DOHH2 (cell line): Measurements from ENCODE around the gene ABR.

Experiments used
- H3F3A ChIP-seq: fragments of 200-600 bp; sonication (generic), shearing (Covaris generic); 2 replicates; pipeline ENCODE4 v1.6.0; 2016; ENCODE audit warnings: antibody characterized with exemption, mild to moderate bottlenecking; ENCODE audit not compliant: control insufficient read depth, insufficient read depth
- H3K27ac ChIP-seq: fragments of 200-600 bp; sonication (generic); 2 replicates; pipeline ENCODE4 v1.5.1; 2014; ENCODE audit warnings: low read depth, mild to moderate bottlenecking, low read length, moderate library complexity
- H3K27me3 ChIP-seq: fragments of 200-600 bp; sonication (generic); 2 replicates; pipeline ENCODE4 v1.6.1; 2014; ENCODE audit warnings: mild to moderate bottlenecking, low read length, mixed read lengths; ENCODE audit not compliant: control insufficient read depth
- H3K36me3 ChIP-seq: fragments of 200-600 bp; sonication (generic); 2 replicates; pipeline ENCODE4 v1.6.1; 2014; ENCODE audit warnings: mild to moderate bottlenecking, low read length, moderate library complexity, mixed read lengths; ENCODE audit not compliant: control insufficient read depth
- H3K4me1 ChIP-seq: fragments of 200-600 bp; sonication (generic); 2 replicates; pipeline ENCODE4 v1.6.1; 2014; ENCODE audit warnings: mild to moderate bottlenecking, low read length, mixed read lengths; ENCODE audit not compliant: control insufficient read depth
- H3K4me2 ChIP-seq: fragments of 200-600 bp; sonication (generic); 2 replicates; pipeline ENCODE4 v1.6.0; 2014; ENCODE audit warnings: mild to moderate bottlenecking, low read length, moderate library complexity
- H3K4me3 ChIP-seq: fragments of 200-600 bp; sonication (generic); 2 replicates; pipeline ENCODE4 v1.5.1; 2014; ENCODE audit warnings: mild to moderate bottlenecking, low read length, mixed read lengths
- H3K79me2 ChIP-seq: fragments of 200-600 bp; sonication (generic); 2 replicates; pipeline ENCODE4 v1.6.1; 2014; ENCODE audit warnings: mild to moderate bottlenecking, low read length, mixed read lengths; ENCODE audit not compliant: control insufficient read depth
- H3K9me2 ChIP-seq: fragments of 200-600 bp; sonication (generic); replicated peaks from 2 replicates; pipeline ENCODE4 v1.6.1; 2014; ENCODE audit warnings: mild to moderate bottlenecking, low read length, mixed read lengths; ENCODE audit not compliant: control insufficient read depth
- H3K9me3 ChIP-seq: fragments of 200-600 bp; sonication (generic); 2 replicates; pipeline ENCODE4 v1.6.1; 2014; ENCODE audit warnings: antibody characterized with exemption, low read length, mixed read lengths; ENCODE audit not compliant: control insufficient read depth, insufficient read depth
- H4K20me1 ChIP-seq: fragments of 200-600 bp; sonication (generic); 2 replicates; pipeline ENCODE4 v1.6.0; 2014; ENCODE audit warnings: low read depth, mild to moderate bottlenecking, antibody characterized with exemption, low read length, moderate library complexity; ENCODE audit not compliant: control insufficient read depth, insufficient read depth
- EZH2phosphoT487 ChIP-seq: fragments of 200-600 bp; sonication (generic); IDR thresholded peaks from 2 replicates; pipeline ENCODE4 v1.6.1; 2017; ENCODE audit warnings: borderline replicate concordance, mild to moderate bottlenecking, antibody characterized with exemption, low read length, moderate library complexity, mixed read lengths
- TF ChIP-seq, protein P1 (sequence below): fragments of 200-600 bp; sonication (generic); IDR thresholded peaks from one replicate; pipeline ENCODE4 v1.5.1; 2014; ENCODE audit warnings: antibody characterized with exemption, mild to moderate bottlenecking, low read depth, low read length; ENCODE audit not compliant: poor library complexity, severe bottlenecking

ABR gene

DNA sequence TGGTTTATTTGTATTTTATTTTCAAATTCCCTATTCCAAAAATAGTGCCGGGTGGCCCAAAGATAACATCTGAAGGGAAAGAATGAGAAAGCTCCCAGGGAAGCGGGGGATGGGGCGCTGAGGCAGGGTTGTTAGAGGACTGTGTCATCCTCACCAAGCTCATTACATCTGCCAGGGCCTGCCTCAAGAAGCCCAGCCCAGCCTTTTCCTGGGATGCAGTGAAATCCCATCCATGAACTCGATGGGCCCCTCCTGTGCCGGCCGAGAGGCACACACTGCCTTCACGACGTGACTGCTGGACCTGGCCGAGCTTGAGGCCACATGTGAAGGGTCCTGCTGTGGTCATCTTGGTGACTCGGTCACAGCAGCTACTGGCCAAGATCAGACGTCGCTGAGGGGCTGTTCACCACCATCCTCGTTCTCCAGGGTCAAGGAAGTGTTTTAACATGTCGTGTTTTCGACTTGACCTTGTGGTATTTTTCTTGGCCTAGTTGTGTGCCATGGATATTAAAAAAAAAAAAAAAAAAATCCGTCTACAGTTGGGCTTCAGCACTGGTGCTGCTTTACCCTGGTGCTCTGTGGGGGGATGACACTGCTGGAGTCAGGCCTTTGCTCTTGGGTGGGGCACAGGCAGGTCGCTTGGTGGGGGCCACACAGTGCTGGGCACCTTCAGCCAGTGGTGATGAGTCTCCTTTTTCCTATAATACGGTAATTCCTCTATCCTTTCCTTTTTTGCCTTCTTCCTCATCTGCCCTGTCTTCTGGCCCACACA, 178.0 kb downstream of the ABR start:
- H3K4me3 ChIP-seq, result no peak overlapping the region
- no peak for TF ChIP-seq EZH2phosphoT487
- TF ChIP-seq, protein P1, sequence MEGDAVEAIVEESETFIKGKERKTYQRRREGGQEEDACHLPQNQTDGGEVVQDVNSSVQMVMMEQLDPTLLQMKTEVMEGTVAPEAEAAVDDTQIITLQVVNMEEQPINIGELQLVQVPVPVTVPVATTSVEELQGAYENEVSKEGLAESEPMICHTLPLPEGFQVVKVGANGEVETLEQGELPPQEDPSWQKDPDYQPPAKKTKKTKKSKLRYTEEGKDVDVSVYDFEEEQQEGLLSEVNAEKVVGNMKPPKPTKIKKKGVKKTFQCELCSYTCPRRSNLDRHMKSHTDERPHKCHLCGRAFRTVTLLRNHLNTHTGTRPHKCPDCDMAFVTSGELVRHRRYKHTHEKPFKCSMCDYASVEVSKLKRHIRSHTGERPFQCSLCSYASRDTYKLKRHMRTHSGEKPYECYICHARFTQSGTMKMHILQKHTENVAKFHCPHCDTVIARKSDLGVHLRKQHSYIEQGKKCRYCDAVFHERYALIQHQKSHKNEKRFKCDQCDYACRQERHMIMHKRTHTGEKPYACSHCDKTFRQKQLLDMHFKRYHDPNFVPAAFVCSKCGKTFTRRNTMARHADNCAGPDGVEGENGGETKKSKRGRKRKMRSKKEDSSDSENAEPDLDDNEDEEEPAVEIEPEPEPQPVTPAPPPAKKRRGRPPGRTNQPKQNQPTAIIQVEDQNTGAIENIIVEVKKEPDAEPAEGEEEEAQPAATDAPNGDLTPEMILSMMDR, result no peak
- H3K36me3 ChIP-seq, result peaks cover 82% of the 10 kb centered on the region
- H3K79me2 ChIP-seq, result peaks cover 29% of the 10 kb centered on the region
- no peaks in the 10 kb centered on the region for H3K9me3 ChIP-seq
- peaks cover 19% of the 10 kb centered on the region for H3K4me1 ChIP-seq
- no peaks in the 10 kb centered on the region for H3K27me3 ChIP-seq
- H3K27ac ChIP-seq, result no peak overlapping the region
- H3K4me2 ChIP-seq, result no peak overlapping the region
- no peaks in the 10 kb centered on the region for H3K9me2 ChIP-seq
- peaks cover 20% of the 10 kb centered on the region; the same call in 1 of the 2 replicates for H4K20me1 ChIP-seq
- H3F3A ChIP-seq, result peaks cover 27% of the 10 kb centered on the region

DNA sequence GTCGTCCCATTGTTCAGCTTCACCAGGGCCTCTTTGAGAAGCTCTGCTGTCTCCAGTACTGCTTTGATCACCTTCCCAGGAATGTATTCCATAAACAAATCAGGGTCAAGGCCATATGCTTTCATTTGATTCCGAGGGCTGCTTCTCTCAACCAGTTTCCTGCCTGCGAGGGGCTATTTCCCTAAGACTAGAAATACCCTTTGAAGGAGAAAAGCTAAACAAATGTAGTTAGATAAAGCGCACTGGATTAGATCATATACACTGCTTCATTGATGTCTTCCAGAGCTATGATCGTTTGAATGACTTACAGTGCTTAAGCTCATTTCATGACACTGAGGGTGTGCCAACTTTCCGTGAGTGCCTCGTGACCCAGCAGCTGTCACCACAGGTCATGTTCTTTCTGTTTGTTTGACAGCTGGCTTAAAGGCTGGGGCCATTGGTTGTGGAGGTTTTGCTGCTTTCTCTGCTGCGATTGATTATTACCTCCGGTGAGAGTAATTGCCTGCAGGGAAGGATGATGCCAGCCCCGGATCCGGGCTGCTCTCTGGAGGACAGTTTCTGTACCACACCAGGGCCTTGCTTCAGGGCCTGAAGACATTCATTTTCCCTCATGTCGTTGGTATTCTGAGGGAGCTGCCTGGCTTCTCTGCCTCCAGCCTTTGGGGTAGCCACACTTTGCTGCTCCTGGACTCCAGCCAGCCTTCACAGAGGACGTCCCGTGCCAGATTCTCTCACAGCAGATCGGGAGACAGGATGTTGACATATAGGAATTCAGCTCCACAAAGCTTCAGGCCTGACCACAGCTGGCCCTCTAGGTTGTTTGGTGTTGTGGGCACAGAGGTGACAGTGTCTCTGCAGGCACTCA, 179.0 kb downstream of the ABR start:
- Histone ChIP-seq H4K20me1 (peaks cover 20% of the 10 kb centered on the region; the same call in 1 of the 2 replicates), H3K27ac (no peak overlapping the region), H3F3A (peaks cover 27% of the 10 kb centered on the region), H3K27me3 (no peaks in the 10 kb centered on the region), H3K36me3 (peaks cover 74% of the 10 kb centered on the region), H3K4me1 (peaks cover 22% of the 10 kb centered on the region), H3K9me2 (no peaks in the 10 kb centered on the region), H3K4me2 (no peak overlapping the region), H3K9me3 (no peaks in the 10 kb centered on the region), H3K79me2 (peaks cover 29% of the 10 kb centered on the region), H3K4me3 (no peak overlapping the region)
- TF ChIP-seq, protein P1, result no peak
- no peak for TF ChIP-seq EZH2phosphoT487

DNA sequence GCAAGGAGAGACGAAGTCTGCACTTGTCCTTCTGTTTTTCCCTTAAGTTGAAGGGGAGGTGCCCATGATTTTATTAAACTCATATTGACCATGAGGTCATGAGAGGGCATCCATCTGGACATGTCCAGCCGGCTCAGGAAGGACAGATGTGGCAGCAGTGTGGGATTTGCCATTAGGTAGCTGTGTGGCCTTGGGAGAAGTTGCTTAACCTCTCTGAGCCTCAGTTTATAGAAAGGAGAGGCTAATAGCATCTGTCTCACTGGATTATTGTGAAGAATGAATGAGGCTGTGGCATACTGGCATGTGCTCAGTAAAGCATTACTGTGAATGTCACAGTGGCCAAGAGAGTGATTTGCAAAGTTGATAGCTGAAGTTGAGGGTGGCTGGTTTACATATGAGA, 181.7 kb downstream of the ABR start:
- Histone ChIP-seq H3K4me1 (peaks cover 22% of the 10 kb centered on the region), H3K9me2 (no peaks in the 10 kb centered on the region), H3K4me2 (peak overlapping the region; percentile 62), H3K4me3 (peak overlapping the region; percentile 91), H3K9me3 (peaks cover 5% of the 10 kb centered on the region; the same call in 1 of the 2 replicates), H3F3A (peaks cover 27% of the 10 kb centered on the region), H4K20me1 (peaks cover 18% of the 10 kb centered on the region; the same call in 1 of the 2 replicates), H3K79me2 (peaks cover 29% of the 10 kb centered on the region), H3K36me3 (peaks cover 46% of the 10 kb centered on the region), H3K27ac (0 out of 2 replicates have a peak overlapping the region, but pooled peaks have one; percentile 3), H3K27me3 (no peaks in the 10 kb centered on the region)
- TF ChIP-seq, protein P1, result no peak
- TF ChIP-seq EZH2phosphoT487, result no peak
